Measurements from ENCODE around the gene ATP6V0A1.
A peak's percentile ranks its signal among the peaks of the same experiment; 100 is the strongest.

The ATP6V0A1 gene

GRCh38 chr17:42458497-42459255, at the start of gene ATP6V0A1:
Gene ATP6V0A1, plus strand, starts transcription at chr17:42458878. Its CDS starts 2,017 bp downstream, at chr17:42460895.
- peak within 1 kb of the TSS; percentile 82 for H3K9ac ChIP-seq
- H3K27ac ChIP-seq: peak within 1 kb of the TSS; percentile 93
- H3K36me3 ChIP-seq (ENCODE audit: insufficient read depth): peaks cover 3% of the 10 kb centered on the region; the same call in 1 of the 2 replicates
- H4K20me1 ChIP-seq (ENCODE audit: insufficient read depth): no peaks in the 10 kb centered on the region
- H3K27me3 ChIP-seq (ENCODE audit: insufficient read depth, low read depth): no peaks in the 10 kb centered on the region
- H3K79me2 ChIP-seq (ENCODE audit: insufficient read depth, low read depth): peaks cover 33% of the 10 kb centered on the region
- H3K4me2 ChIP-seq: peak within 1 kb of the TSS; percentile 94
- no peak for TF ChIP-seq CTCF (conservative IDR thresholded peaks at IDR 0.05; ENCODE audit: low read depth, low read length)
- H2AFZ ChIP-seq (ENCODE audit: low read depth): peak within 1 kb of the TSS; percentile 65
- H3K4me1 ChIP-seq (ENCODE audit: low read depth, poor library complexity, severe bottlenecking): peaks cover 67% of the 10 kb centered on the region
- no peak within 1 kb of the TSS for H3K4me3 ChIP-seq (IDR thresholded peaks at IDR 0.05; ENCODE audit: insufficient read depth, low read depth, low read length)

GRCh38 chr17:42409523-42410318, 49.0 kb upstream of the ATP6V0A1 start:
- Histone ChIP-seq H3K4me2 (no peak overlapping the region), H3K9ac (no peak overlapping the region), H4K20me1 (ENCODE audit: insufficient read depth) (no peaks in the 10 kb centered on the region), H3K27me3 (ENCODE audit: insufficient read depth, low read depth) (no peaks in the 10 kb centered on the region), H2AFZ (ENCODE audit: low read depth) (no peak overlapping the region), H3K4me1 (ENCODE audit: low read depth, poor library complexity, severe bottlenecking) (peaks cover 7% of the 10 kb centered on the region), H3K4me3 (IDR thresholded peaks at IDR 0.05; ENCODE audit: insufficient read depth, low read depth, low read length) (no peak overlapping the region), H3K36me3 (ENCODE audit: insufficient read depth) (no peaks in the 10 kb centered on the region), H3K27ac (no peak overlapping the region), H3K79me2 (ENCODE audit: insufficient read depth, low read depth) (no peaks in the 10 kb centered on the region)
- no peak for TF ChIP-seq CTCF (conservative IDR thresholded peaks at IDR 0.05; ENCODE audit: low read depth, low read length)

- Histone ChIP-seq H3K9ac (no peak overlapping the region), H3K4me1 (ENCODE audit: low read depth, poor library complexity, severe bottlenecking) (peaks cover 7% of the 10 kb centered on the region), H3K79me2 (ENCODE audit: insufficient read depth, low read depth) (no peaks in the 10 kb centered on the region), H4K20me1 (ENCODE audit: insufficient read depth) (no peaks in the 10 kb centered on the region), H3K27ac (no peak overlapping the region), H3K36me3 (ENCODE audit: insufficient read depth) (no peaks in the 10 kb centered on the region), H2AFZ (ENCODE audit: low read depth) (no peak overlapping the region), H3K4me2 (no peak overlapping the region), H3K4me3 (IDR thresholded peaks at IDR 0.05; ENCODE audit: insufficient read depth, low read depth, low read length) (no peak overlapping the region), H3K27me3 (ENCODE audit: insufficient read depth, low read depth) (no peaks in the 10 kb centered on the region)
- TF ChIP-seq CTCF (conservative IDR thresholded peaks at IDR 0.05; ENCODE audit: low read depth, low read length): no peak
These were observed 48.4 kb upstream of the ATP6V0A1 start for GRCh38 chr17:42410319-42410685.

- no peak overlapping the region for H2AFZ ChIP-seq (ENCODE audit: low read depth)
- no peak for TF ChIP-seq CTCF (conservative IDR thresholded peaks at IDR 0.05; ENCODE audit: low read depth, low read length)
- no peaks in the 10 kb centered on the region for H4K20me1 ChIP-seq (ENCODE audit: insufficient read depth)
- H3K4me3 ChIP-seq (IDR thresholded peaks at IDR 0.05; ENCODE audit: insufficient read depth, low read depth, low read length): no peak overlapping the region
- no peaks in the 10 kb centered on the region for H3K36me3 ChIP-seq (ENCODE audit: insufficient read depth)
- H3K9ac ChIP-seq: no peak overlapping the region
- H3K4me1 ChIP-seq (ENCODE audit: low read depth, poor library complexity, severe bottlenecking): peaks cover 7% of the 10 kb centered on the region
- no peak overlapping the region for H3K4me2 ChIP-seq
- H3K27me3 ChIP-seq (ENCODE audit: insufficient read depth, low read depth): no peaks in the 10 kb centered on the region
- H3K27ac ChIP-seq: no peak overlapping the region
- H3K79me2 ChIP-seq (ENCODE audit: insufficient read depth, low read depth): no peaks in the 10 kb centered on the region
These were observed 47.3 kb upstream of the ATP6V0A1 start for GRCh38 chr17:42411361-42411760.
